GM13977 (cell line): Measurements from ENCODE around the gene UCN.

Experiments used
- DNase-seq: peaks from one replicate; pipeline ENCODE4 v3.0.0; 2012; ENCODE audit warnings: low spot score
- in situ Hi-C: fragments of 300-500 bp; cut with MboI; formaldehyde crosslinking; loops from one replicate; pipeline ENCODE4 v1.12.0; 2022; ENCODE audit warnings: low sequenced_read_pairs, low pct_unique_long_range_greater_than_20kb, mixed read lengths, inconsistent platforms; ENCODE audit not compliant: unreplicated experiment
- TF ChIP-seq, protein P1 (sequence below): IDR thresholded peaks from 2 replicates; pipeline ENCODE4 v1.5.1; 2012; ENCODE audit warnings: mild to moderate bottlenecking, control low read depth; ENCODE audit not compliant: insufficient read depth; ENCODE audit errors: extremely low read depth, missing control alignments

Gene UCN

DNA sequence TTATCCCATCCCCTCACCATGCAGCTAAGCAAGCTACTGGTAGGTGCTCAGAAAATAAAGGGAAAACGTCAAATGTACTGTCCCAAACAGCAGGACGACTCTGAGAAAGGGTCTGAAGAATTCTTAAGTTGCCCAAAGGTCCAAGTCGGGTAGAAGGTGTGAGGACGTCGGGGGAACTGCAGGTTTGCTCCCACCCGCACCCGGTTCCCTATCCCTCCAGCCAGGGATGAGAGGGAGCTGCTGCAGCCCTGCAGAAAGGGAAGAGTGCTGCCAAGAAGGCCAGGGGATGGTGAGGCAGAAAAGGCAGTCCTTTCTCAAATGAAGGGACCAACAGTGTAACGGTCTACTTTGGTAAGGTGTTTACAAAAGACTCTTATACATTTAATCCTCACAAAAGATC lies 6.9 kb upstream of the UCN start:
- no peak for DNase-seq
- TF ChIP-seq, protein P1, sequence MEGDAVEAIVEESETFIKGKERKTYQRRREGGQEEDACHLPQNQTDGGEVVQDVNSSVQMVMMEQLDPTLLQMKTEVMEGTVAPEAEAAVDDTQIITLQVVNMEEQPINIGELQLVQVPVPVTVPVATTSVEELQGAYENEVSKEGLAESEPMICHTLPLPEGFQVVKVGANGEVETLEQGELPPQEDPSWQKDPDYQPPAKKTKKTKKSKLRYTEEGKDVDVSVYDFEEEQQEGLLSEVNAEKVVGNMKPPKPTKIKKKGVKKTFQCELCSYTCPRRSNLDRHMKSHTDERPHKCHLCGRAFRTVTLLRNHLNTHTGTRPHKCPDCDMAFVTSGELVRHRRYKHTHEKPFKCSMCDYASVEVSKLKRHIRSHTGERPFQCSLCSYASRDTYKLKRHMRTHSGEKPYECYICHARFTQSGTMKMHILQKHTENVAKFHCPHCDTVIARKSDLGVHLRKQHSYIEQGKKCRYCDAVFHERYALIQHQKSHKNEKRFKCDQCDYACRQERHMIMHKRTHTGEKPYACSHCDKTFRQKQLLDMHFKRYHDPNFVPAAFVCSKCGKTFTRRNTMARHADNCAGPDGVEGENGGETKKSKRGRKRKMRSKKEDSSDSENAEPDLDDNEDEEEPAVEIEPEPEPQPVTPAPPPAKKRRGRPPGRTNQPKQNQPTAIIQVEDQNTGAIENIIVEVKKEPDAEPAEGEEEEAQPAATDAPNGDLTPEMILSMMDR = no peak
- in situ Hi-C loops = no loop called here

GRCh38 chr2:27314709-27315108 lies 6.5 kb upstream of the UCN start:
- TF ChIP-seq, protein P1 = no peak
- DNase-seq = no peak
- in situ Hi-C loops = no loop called here

DNA sequence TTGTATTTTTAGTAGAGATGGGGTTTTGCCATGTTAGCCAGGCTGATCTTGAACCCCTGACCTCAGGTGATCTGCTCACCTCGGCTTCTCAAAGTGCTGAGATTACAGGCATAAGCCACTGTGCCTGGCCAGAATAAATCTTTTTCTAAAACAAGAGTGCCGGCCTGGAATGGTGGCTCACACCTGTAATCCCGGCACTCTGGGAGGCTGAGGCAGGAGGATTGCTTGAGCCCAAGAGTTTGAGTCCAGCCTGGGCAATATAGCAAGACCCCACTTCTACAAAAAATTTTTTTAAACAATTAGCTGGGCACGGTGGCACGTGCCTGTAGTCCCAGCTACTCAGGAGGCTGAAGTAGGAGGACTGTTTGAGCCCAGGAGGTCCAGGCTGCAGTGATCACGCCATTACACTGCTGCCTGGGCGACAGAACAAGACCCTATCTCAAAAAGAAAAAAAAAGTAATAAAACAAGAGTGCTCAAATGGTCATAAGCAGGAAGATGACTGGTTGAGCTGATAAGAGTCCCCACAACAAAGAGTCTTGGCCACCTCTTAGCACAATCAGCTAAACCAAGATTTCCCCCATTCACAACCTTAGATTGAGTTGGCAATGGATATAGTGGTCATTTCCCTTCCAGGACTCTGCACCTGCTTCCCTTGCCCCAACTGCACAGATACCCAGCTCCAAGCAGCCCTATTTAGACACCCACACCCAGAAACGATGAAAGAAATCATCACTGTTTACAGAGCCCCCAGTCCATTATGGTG lies 5.8 kb upstream of the UCN start:
- TF ChIP-seq, protein P1 = no peak
- DNase-seq = no peak
- in situ Hi-C loops = no loop called here

DNA sequence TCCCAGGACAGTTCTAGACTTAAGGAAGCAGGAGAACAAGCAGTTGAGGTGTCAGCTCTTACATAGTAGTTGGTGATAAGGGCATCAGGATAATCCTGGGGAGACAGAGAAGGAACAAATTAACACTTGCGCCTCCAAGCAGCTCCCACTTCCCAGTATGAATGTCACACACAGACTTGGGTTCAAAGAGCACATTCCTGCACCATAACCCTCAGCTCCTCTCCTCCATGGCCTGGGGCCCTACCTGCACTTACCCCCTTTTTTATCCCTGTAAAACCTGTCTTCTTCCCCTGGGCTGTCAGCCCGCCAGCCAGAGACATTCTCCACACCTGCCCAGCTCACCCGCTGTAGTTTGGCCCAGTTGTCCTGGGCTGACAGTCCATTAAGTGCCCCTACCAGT lies 3.9 kb upstream of the UCN start:
- in situ Hi-C loops = no loop called here
- DNase-seq = no peak

DNA sequence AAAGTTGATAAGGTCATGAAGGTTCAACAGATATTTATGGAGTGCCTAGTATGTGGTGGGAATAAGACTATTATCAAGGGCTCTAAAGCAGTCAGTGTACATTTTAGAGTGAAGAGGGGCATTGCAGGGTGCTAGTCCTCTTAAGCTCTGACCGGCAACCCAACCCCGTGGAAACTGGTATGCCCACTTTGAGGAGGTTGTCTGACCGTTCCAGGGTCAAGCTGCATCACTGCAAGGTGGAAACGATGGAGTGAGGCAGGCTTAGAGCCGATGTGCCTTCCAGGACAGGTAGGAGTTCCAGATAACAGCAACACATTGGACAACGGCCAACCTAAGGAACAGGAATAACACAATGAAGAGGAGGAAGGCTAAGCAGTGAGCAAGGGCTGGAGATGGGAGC lies 1.4 kb upstream of the UCN start:
- in situ Hi-C loops = no loop called here
- DNase-seq = no peak
- TF ChIP-seq, protein P1 = no peak

More for the DNA sequence above, 3.9 kb upstream of the UCN start:
- TF ChIP-seq, protein P1 = no peak

DNA sequence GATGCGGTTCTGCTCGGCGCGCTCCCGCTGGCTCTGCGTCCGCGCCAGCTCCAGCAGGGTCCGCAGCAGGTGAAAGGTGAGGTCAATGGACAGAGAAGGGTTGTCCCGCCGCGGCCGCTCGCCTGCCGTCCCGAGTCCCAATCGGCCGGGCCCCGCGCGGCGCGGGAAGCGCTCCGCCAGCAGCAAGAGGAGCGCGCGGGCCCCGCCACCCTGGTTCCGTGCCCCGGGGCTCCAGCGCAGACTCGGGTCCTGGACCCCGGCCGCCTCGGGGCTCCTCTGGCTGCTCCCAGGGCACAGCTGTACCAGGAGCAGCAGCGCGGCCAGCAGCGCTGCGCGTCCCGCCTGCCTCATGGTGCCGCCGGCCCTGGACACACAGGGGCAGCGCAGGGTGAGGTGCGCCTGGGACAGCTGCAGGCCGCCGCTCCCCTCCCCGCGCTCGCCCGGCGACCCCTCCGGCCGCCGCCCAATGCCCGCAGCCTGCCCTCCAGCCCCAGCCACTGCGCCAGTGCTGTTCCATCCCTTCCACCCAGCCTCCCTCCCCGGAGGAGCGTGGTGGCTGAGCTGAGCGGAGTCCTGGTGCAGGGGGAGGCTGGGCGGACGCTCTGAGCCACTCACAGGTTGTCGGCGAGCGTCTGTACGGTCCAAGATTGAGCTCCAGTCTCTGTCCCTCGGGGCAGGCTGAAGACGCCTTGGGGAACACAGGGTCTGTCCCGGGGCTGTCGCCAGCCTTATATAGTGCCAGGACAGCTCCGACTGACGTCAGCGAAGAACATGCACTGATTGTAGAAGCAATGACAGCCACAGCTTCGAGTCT lies 493 bp downstream of the UCN start:
- TF ChIP-seq, protein P1 = no peak
- no peak for DNase-seq
- in situ Hi-C loops = no loop called here
